SIG-M5 (cell line): ENCODE measurements around the gene KEL.

Experiments
- DNase-seq: peaks from one replicate; lab custom pipeline; 2025; lab: John Stamatoyannopoulos, UW

The KEL gene

DNA sequence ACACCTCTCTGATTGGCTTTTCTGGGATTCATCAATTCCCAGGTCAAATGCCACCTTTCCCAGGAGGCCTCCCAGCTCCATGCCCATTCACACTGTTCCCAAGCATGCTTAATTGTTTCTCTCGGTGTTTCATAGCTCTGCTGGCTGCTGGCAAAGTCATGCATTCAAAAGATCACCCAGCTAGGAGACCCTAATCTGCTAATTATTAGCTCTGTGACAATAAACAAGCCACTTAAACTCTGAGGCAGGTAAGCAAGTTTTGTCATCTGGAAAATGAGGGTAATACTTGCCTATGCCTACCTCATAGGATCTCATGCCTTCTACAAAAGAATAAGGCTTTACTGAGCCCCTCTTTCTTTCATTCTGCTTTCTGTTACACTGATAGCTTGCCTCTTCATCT is 828 bp upstream of the KEL start:
- DNase-seq = no peak

DNA sequence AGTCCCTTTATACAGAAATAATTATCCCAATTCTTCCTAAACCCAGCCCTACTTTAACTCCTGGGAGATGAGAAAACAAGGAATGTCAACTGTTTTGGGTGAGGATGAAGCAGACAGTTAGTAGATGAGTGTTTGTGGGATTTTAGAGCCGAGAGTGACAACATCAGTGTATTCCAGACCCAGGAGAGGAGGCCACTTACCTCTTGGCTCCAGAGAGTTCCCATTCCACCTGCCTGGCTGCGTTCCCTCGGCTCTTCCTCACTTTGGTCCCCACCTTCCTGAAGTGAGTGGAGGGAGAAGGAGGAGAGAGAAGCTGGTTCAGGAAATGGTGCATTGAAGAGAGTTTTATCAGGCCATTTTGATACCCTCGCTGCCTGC is 579 bp downstream of the KEL start:
- DNase-seq = no peak

DNA sequence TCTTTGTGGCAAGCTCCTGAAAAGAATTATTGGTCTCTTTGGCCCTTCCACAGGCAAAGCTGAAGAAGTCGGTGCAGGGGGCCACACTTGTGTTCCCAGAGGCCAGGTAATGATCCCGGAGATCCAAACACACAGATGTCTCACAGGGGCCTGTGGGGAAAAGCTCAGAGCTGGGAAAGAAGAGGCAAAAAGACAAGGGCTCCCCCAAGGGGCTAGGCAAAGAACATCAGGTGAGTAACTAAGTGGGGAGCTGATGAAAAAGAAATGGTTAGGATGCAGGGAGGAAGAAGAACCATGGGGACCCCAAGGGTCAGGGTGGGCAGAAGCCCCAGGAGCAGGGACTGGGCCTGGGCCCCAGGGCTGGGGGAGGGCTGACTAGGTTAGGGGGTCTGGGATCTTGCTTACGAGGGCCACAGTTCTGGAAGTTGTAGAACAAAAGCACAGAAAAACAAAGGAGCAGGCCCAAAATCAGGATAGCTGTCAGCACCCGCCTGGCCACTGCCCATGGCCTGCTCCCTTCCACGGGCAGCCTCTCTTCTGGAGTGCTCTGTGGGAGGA is 1.1 kb downstream of the KEL start:
- DNase-seq = no peak

DNA sequence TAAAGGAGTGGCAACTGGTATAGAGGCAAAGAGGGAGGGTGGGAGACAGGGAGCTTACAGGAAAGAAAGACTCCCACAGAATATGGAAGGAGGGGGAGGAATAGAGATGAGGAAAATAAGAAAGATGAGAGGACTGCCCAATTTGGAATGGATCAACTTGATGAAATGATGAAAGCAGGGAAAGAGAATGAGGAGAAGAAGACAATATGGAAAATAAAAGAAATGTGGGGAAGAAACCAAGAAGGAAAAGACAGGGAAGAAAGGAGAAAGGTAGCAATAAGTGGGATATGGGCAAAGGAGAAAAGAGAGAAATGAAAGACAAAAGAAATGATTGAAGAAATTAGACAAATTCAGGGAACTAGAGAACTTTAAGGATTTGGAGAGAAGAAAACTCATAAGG is 3.0 kb downstream of the KEL start:
- no peak for DNase-seq

- DNase-seq = no peak
Measured at GRCh38 chr7:142957723-142958122, 4.4 kb downstream of the KEL start.

DNA sequence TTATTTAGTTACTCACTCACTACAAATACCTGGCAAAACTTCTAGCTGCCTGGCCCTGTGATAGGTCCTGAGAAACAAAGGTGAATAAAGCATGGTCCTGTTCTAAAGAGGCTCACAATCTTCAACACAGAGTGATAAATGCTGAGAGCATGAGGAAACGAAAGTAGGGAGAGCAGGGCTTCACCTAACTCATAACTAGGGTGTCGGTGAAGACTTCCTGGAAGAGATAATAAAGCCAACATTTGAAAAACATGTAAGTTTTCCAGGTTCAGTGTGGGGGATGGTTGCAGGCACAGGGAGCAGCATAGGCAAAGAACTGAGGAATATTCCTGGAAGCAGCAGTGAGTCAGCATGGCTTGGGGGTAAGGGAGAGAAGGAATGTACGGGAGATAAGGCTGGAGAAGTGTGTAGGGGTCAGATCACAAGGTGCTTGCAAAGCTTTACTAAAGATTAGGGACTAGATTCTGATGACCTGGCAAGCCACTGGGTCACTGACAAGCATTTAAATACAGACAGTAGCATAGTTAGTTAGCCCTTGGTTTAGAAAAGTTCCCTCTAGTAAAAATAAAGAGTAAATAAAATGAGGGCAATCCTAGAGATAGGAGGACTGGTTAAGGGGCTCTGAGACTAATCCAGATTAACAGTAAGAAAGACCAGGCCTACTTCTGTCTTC is 5.1 kb downstream of the KEL start:
- no peak for DNase-seq

DNA sequence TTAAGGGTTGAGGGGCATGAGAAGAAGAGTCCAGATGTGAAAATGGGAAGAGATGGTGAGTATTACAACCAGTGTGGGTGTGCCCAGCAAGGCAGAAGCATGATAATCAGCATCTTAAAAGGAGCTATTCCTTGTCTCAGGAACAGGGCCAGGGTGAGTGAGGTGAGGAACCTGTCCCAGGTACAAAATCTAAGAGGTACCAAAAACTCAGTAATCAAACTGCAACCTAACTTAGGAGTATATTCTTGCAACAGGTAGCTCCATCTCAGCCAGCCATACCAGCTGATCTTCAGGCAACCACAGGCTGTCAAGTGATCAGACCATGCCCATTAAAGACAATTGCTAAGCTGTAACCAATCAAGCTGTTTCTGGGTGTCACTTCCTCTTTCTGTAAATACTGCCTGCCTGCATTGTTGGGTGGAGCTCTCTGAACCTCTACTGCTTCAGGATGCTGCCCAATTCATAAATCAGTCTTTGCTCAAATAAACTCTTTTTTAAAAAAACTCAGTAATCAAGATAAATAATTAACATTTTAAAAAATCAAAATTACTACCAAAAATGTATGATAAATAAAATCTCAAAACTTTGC is 7.4 kb downstream of the KEL start:
- DNase-seq = no peak

DNA sequence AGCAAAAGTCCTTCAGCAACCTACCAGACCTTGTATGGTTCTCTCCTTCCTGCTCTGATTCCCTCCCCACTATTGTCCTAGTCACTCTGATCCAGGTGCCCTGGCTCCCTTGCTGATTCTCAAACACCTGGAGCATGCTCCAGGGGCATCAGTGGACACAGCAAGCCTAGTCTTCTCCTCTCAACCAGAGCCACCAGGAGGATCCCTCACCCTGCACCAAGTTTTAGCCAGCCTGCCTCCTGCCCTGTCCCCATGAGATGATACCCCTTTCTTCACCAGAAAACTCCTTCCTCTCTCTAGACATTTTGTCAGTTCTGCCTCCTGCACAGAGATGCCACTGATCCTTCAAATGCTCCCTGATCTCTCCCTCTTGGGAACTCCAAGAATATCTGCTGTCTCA is 11.9 kb downstream of the KEL start:
- no peak for DNase-seq

DNA sequence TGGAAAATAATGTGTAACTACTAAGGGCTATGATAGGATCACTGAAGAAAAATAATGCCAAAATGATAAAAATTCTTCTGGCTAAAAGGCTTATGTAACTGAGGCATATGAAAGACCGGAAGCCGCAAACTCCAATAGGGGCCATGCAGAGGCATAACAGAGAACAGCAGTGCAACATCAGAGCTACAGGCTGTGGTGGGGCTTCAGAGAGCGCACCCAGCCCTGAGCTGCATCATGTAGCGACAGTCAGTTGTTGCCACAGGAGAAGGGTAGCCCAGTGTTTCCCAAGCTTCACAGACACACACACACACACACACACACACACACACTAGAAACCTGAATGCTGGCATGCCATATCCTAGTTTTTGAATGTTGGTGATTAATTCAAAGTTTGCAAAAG is 13.6 kb downstream of the KEL start:
- no peak for DNase-seq

DNA sequence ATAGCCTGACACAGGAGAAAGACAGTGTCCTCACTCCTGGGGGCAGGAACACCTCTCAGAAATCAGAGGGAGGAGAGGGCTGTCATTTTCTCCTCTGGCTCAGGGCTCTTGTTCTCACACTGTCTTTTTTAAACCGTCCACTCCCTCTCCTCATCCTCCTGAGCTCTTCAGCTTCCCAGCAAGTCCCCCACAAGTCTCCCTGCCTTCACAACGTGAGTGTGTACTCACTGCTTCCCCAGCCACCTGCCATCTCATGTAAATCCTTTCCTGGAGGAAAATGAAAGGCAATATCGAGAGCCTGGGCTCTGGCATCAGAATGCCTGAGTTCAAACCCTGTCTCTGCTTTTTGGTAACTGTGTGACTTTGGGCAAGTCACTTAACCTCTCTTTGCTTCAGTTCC is 17.2 kb downstream of the KEL start:
- no peak for DNase-seq

DNA sequence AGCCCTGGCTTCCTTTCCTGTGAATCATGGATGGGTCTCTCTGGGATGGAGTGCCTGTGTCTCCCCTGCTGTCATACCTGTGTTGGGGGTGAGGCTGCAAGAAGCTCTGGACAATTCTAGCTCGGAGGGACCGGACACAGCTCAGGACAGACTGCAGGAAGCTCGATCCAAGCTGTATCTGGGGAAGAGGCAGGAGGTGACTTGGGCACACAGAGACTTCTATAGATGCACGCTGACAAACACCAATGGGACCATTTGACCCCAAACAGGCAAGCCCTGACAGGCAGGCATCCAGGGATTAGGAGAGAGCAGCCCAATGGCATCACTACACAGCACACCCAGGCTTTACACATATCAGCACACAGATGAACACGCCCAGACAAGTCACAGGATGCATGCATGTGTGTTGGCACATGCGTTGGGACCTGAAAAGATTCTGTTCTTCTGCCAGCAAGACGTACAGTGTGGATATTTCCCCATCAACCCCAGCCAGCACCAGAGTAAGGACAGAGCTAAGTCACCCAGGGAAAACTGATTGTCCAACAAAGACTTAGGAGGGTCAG is 18.4 kb downstream of the KEL start:
- DNase-seq = no peak

DNA sequence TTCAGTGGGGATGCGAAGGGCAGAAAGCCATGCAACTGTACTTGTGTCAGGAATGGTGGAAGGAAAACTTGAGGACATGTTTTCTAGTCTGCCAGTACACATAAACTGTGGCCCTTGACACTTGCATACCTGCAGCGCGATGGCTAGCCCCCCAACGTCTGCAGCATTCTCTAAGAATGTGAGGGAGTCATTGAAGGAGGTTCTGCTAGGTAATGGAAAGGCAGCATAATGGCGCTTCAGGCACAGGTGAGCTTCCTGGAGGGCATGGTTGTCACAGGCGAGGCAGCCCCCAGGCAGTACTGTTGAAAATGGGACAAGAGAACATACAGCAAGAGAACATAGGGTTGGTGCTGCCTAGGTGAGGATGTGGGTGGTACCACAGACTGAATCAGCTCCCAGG is 19.4 kb downstream of the KEL start:
- no peak for DNase-seq

- no peak for DNase-seq
Measured at GRCh38 chr7:142941541-142941940, 20.6 kb downstream of the KEL start.

- DNase-seq = no peak
Measured at GRCh38 chr7:142940966-142941535, 21.1 kb downstream of the KEL start.

GRCh38 chr7:142939226-142939910 is 22.8 kb downstream of the KEL start, which contains the start of gene LLCFC1:
TSS of gene LLCFC1 (plus strand) at chr7:142939484. CDS start at chr7:142939622, 138 bp downstream.
- no peak for DNase-seq

DNA sequence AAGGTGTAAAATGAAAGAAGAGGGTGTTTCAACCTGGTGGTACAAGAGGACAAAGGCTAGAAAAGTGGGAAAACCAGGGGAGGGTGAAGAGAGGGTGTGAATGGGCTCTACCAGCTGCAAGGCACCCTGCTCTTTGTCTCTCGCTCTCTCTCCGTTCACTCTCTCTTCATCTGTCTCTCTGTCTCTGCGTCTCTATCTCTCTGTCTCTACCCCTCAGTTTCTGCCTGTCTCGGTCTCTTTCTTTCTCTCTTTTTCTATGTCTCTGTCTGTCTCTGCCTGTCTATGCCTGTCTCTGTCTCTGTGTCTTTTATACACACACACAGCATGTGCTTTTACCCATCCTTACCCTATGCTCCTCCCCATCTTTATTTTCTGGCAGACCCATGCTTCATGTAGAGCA is 23.6 kb downstream of the KEL start:
- DNase-seq = no peak

- DNase-seq = no peak
Measured at GRCh38 chr7:142935941-142936565, 26.1 kb downstream of the KEL start.

- no peak for DNase-seq
Measured at GRCh38 chr7:142934056-142934455, 28.1 kb downstream of the KEL start.

- DNase-seq = no peak
Measured at GRCh38 chr7:142933624-142934023, 28.5 kb downstream of the KEL start, which contains the start of gene TRPV5. TSS of gene TRPV5 (minus strand) at chr7:142933746. CDS start at chr7:142933459, 287 bp downstream.

GRCh38 chr7:142933092-142933475 is 29.1 kb downstream of the KEL start:
- no peak for DNase-seq

DNA sequence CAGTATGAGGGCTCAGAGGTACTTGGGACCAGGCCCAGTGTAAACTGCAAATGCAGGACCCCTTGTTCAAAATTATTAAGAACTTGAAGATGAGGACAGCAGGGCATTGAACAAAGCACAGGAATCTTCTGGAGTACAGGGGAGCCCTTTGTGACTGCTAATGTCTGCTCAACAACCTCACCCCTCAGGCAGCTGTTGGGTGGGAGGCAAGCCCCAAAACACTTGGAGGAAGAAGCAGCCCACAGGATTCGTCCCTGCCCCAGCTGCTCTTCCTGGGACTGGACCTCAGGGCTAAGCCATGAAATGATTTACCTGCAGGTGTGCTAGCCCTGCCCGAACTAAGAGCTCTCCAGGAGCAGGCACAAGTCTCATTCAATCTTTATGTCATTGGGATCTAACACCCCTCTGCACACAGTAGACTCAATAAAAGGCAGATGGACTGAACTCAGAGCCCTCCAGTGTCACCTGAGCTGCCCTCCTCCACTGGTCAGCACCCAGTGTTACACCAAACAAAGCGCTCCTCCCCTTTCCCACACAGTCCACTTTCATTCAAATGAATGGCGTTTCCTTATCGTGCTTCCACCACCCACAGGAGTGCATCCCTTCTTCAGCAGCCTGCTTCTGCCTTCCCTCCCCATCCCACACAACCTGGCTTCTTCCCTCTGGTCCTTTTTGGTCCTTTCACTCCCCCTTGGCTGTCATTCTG is 29.6 kb downstream of the KEL start:
- no peak for DNase-seq
